GM18508 (cell line): Measurements from ENCODE around the gene SLITRK3.
"Not testable (repeated sequence)": the region's sequence is repeated elsewhere in the genome, so short reads cannot be mapped to it uniquely, and the experiment has no call there.

ENCODE experiments used
- ATAC-seq: cut with Tn5 transposase; IDR thresholded peaks from one replicate; pipeline ENCODE4 v1.9.1; 2021; ENCODE audit warnings: moderate number of reproducible peaks; ENCODE audit not compliant: insufficient read depth, unreplicated experiment

The SLITRK3 gene

DNA sequence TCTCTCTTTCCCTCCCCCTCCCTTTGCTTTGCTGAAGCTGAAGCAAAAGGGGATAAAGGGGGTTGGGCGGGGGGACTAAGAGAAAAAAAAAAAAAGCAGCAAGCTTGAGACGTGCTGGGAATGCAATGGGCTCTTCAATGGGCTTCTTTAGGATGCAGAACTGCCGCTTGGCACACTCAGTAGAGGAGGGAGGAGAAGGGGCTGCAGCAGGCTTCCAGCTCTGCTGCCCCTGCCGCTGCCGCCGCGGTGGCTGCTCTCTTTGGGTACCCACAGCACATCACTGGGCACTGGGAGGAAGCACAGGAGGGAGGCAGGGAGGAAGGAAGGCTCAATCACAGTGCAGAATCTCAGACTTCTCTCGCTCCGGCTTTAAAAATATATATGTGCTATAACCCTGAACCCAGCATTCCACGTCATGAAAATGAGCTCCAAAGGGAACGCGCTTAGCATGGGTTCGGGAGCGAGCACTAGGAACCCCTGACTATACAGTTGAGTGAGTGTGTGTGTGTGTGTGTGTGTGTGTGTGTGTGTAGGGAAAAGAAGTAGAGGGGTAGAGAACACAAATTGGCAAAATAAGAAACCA lies 3.5 kb downstream of the SLITRK3 start:
- ATAC-seq: no peak

DNA sequence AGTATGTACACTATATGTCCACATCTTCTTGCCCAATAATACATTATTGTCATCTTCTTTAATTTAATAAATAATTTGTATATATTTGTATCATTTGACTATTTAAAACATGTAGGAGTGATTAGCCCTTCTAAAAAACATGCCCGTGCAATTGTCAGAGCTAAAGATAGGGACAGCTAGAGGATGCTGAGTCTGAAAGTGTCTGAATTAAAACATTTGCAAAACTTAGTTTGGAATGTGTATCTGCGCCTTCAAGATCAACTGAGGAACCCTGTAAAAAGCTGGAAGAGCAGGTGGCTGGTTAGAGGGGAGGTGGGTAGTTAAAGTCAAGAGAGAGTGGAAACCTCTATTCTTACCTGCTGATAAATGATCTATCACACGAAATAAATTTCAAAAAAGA lies 4.7 kb downstream of the SLITRK3 start:
- no peak for ATAC-seq

DNA sequence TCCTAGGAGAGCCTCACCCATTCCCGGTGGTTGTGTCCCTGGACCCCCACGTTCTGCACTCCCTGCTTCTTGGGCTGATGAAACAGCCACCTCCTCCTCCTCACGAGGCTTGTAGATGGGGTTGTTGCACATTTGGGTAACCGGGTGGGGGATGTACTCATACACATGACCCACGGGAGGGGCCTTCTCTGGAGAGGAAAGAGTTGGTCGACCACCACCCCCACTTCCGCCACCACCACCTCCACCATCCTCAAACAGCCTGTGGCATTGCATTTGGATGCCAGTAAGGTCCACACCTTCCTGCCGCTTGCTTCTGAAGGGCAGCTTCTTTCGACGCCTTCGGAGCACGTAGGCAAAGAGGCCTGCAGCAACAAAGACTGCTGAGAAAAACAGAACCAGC lies 7.7 kb downstream of the SLITRK3 start:
- no peak for ATAC-seq

DNA sequence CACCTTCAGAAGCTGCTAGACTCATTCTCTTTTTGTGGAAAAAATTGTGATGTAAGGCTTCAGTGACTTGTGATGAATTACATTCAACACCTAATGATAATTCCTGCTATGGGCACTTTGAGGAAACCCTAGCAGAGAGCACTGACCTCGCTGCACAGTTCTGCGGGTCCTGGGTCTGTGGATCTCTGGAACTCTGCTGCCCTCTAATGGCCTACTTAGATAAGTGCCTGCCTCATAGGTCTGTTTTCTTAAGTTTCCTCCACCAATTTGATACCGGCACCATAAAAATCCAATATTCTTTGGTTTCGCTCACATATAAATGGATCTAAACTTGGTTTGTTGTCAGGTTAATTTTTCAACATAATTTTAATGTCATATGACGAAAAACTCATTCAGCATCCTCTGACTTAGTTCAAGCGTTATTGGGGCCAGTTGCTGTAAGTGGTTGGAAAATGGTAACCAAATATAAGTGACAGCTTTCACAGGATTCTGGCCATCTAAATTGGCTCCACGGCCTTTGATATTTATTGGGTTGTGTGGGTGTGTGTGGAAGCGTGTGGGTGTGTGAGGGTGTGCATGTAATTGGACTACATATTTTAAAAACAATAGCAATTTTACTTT lies 10.4 kb downstream of the SLITRK3 start:
- peak; percentile 83 for ATAC-seq

DNA sequence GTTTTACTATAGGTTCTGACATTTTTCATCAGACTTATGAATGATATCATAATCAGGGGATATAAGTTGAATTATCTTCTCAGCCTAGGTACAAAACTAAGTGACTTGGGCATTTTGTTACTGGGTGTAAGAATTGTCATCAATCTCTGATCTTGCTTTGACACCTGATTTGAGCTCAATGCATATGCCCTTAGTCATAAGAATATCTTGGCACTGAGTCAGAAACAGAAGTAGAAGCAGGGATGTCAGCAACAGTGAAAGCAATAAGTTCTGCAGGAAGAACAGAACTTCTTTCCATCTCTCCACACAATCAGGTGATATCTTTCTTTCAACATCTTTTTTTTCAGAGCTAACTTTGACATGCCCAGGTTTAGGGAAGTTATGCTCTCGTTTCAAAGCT lies 14.6 kb downstream of the SLITRK3 start:
- ATAC-seq: no peak

DNA sequence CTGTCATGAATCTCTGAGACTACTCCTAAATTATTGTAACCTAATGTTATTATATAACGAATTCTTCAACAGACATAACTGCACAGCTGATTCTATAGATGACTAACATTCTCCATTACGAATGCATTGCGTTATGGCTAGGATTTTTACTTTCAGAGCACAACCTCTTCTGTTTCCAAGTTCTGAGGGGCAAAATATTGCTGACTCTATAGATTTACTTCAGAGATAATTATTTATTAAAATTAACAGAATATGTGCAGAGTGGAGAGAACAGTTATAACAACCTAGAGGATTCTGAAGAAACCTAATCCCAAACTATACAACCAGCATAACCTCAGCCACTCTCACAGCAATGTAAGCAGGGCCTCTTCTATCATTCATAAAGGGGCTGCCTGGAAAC lies 25.9 kb downstream of the SLITRK3 start:
- no peak for ATAC-seq

DNA sequence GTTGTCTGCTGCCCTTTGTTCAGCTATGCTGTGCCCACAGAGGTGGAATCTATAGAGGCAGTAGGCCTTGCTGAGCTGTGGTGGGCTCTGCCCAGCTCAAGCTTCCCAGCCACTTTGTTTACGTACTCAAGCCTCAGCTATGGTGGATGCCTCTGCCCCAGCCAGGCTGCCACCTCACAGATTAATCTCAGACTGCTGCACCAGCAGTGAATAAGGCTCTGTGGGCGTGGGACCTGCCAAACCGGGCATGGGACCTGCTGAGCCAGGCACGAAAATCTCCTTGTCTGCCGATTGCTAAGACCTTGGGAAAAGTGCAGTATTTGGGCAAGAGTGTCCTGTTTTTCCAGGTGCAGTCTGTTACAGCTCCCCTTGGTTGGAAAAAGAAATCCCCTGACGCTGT lies 26.8 kb downstream of the SLITRK3 start:
- ATAC-seq: no peak

DNA sequence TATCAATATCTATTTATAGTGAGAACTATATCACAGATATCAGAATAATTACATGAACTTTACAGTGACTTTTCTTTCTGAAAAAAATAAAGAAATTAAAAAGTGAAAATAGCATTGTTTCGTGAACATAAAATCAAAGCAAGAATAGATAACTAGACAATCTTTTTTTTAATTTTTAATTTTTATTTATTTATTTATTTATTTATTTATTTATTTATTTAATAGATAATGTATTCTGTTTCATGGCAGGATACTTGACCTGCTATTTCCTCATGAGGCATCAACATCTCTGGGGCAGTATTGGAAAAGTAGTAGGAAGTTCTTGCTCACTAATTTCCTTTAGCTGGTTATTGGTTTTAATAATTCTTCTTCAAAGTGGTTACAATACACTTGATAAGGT lies 33.3 kb downstream of the SLITRK3 start:
- ATAC-seq: no peak

DNA sequence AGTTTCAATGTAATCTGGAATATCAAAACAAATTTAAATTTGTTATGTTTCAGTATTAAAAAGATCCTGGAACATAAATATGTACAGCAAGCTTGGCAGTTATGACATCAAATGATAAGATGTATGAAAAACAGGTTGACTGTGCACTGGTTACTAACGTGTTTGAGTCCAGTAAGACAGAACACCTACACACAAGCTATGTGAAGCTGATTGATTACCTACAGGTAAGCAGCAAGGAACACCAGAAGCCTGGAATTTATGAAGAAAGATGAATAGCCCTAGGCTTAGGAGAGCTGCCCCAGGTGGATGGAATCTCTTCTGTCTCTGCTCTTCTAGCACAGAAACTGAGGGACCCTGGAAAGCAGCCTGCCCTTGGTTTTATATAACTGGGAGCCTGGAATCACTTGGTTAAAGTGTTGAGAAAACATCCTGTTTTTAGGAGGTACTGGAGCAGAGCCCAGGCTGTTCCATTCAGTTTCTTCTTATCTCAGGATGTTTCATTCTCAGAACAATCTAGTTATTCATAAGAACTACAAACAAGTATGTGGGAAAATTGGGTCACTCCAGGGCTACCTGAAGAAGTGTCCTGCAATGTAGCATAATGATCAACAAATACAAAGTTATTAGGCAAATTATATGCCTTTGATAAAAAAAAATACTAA lies 36.3 kb downstream of the SLITRK3 start:
- no peak for ATAC-seq

DNA sequence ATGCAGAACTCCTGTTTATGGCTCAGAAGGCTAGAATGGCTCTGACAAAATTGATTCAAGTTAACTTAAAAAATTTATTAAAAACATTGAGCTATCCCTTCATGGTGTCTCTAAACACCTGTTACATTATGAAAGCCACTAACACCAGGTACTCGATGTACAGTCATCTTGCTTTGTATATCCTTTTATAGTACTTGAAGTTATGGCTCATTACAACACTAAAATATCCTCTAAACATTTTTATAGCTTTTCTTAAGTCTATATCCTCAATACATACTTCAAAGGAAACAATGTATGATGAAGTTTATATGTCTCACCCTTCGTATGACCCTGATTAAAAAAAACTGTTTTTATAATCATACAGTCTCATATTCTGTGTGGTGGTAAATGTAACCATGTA lies 38.2 kb downstream of the SLITRK3 start:
- ATAC-seq: no peak

DNA sequence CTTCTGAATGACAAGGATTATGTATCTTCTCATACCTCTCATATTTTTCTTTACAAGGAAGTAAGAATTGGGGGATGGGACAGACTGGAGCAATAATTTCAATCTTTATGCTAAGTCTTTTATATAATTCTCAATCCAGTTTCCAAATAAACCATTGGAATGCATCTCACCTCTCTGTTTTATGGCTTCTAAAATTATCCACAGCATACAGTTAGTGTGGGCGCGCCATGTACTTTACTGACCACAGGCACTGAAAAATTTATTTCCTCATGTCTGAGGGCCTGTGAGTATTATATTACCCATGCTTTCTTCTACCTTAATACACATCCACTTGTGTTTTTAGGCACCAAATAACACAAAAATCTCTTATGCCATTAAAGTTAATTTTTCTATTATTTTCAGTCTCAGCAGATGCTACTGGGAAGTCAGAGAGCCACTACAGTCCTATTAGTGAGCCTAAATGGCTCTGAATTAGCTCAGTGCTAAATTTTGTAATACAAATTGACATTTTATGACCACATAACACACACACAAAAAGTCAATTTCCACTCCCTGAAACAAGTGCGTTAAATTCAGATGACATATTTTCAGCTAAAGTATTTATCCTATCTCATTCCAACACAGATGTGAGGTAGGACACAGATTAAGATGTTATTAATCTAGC lies 39.3 kb downstream of the SLITRK3 start:
- ATAC-seq: no peak

DNA sequence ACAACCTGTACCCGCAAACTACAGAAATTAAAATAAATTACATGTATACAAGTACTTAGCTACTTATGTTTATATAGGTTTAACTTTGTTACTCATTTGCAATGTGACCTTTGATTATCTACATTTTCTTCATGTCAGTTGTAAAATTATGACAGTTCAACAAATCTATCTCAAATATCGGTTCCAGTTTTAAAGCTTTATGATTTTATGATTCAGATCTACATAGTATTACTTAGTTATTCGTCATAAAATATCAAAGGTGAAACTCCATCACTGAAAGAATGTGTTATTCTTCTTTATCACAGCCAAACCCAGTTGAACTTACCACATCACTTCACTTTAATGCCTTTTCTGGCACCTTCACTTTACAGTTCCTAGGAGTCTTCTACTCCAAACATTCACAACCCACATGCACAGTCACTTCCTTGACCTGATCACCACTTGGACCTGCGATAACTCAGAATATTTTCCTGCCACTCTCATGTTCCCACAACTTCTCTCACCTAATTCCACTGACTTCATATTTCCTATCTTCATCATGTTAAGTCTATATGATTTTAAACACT lies 47.2 kb downstream of the SLITRK3 start:
- ATAC-seq: no peak

DNA sequence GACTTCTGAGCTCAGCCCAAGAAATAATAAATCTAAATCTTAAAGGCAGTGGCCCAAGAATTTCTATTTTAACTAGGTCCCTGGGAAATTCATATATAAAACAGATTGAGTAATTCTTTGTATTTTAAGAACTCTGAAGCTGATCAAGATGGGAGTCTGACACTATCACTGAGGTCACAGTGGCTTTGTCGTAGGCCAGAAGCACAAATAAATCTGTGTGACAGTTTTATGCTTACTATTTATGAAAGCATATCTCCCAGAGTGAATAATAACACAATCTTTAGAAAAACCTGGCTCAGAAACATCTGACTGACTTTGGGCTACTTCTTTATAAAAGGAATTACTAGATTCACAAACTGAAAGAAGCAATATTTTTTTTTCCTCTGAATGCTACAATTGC lies 51.9 kb downstream of the SLITRK3 start:
- ATAC-seq: no peak

DNA sequence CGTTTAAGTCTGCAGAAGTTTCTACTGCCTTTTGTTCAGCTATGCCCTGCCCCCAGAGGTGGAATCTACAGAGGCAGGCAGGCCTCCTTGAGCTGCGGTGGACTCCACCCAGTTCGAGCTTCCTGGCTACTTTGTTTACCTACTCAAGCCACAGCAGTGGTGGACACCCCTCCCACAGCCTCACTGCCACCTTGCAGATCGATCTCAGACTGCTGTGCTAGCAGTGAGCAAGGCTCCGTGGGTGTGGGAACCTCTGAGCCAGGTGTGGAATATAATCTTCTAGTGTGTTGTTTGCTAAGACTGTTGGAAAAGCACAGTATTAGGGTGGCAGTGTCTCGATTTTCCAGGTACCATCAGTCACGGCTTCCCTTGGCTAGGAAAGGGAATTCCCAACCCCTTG lies 56.3 kb downstream of the SLITRK3 start:
- ATAC-seq: not testable (repeated sequence)
